ENCODE results near the gene MOB1A.

- TF ChIP-seq CTCF (IDR thresholded peaks at IDR 0.05; ENCODE audit: insufficient read depth, low read length): no peak
- TF ChIP-seq, protein P1, sequence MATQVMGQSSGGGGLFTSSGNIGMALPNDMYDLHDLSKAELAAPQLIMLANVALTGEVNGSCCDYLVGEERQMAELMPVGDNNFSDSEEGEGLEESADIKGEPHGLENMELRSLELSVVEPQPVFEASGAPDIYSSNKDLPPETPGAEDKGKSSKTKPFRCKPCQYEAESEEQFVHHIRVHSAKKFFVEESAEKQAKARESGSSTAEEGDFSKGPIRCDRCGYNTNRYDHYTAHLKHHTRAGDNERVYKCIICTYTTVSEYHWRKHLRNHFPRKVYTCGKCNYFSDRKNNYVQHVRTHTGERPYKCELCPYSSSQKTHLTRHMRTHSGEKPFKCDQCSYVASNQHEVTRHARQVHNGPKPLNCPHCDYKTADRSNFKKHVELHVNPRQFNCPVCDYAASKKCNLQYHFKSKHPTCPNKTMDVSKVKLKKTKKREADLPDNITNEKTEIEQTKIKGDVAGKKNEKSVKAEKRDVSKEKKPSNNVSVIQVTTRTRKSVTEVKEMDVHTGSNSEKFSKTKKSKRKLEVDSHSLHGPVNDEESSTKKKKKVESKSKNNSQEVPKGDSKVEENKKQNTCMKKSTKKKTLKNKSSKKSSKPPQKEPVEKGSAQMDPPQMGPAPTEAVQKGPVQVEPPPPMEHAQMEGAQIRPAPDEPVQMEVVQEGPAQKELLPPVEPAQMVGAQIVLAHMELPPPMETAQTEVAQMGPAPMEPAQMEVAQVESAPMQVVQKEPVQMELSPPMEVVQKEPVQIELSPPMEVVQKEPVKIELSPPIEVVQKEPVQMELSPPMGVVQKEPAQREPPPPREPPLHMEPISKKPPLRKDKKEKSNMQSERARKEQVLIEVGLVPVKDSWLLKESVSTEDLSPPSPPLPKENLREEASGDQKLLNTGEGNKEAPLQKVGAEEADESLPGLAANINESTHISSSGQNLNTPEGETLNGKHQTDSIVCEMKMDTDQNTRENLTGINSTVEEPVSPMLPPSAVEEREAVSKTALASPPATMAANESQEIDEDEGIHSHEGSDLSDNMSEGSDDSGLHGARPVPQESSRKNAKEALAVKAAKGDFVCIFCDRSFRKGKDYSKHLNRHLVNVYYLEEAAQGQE (IDR thresholded peaks at IDR 0.05; ENCODE audit: insufficient replicate concordance, low read depth): no peak
- TF ChIP-seq SPI1 (IDR thresholded peaks at IDR 0.05; ENCODE audit: borderline replicate concordance, low read depth): no peak
Measured at GRCh38 chr2:74212702-74213410, 34.2 kb upstream of the MOB1A start.

Data from HL-60 (cell line).